Body of pancreas (tissue), 4 donors: ENCODE measurements around the gene RAPH1.

Experiments
- POLR2A ChIP-seq, 3 donors: fragments of 450-650 bp; IDR thresholded peaks; one replicate each; pipeline ENCODE4 v1.6.1; 2016; ENCODE audit warnings: antibody characterized with exemption in 3 of 3, mild to moderate bottlenecking in 2 of 3
- TF ChIP-seq, protein P1 (sequence below), 7 experiments: fragments of 450-650 bp in 4 of 7; fragments of 200-600 bp in 3 of 7; sonication (generic) in 3 of 7; IDR thresholded peaks; one replicate each; pipeline ENCODE4 v1.5.1; 2016 to 2019; ENCODE audit warnings: antibody characterized with exemption in 7 of 7

DNA sequence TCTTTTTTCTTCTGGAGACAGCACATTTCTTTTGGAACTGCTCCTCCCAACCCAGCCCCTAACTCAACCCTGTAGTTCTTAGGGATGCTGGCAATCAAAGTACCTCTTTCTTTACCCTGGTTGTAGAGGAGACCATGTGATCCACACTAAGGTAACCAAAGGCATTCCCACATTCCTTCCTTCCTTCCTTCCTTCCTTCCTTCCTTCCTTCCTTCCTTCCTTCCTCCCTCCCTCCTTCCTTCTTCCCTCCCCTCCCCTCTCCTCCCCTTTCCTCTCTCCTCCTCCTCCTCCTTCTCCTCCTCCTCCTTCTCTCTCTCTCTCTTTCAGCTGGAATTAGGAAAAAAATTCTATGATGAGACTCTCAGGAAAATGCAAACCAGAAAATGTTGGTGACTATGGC, 13.8 kb upstream of the RAPH1 start:
- TF ChIP-seq, protein P1, sequence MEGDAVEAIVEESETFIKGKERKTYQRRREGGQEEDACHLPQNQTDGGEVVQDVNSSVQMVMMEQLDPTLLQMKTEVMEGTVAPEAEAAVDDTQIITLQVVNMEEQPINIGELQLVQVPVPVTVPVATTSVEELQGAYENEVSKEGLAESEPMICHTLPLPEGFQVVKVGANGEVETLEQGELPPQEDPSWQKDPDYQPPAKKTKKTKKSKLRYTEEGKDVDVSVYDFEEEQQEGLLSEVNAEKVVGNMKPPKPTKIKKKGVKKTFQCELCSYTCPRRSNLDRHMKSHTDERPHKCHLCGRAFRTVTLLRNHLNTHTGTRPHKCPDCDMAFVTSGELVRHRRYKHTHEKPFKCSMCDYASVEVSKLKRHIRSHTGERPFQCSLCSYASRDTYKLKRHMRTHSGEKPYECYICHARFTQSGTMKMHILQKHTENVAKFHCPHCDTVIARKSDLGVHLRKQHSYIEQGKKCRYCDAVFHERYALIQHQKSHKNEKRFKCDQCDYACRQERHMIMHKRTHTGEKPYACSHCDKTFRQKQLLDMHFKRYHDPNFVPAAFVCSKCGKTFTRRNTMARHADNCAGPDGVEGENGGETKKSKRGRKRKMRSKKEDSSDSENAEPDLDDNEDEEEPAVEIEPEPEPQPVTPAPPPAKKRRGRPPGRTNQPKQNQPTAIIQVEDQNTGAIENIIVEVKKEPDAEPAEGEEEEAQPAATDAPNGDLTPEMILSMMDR (IDR thresholded peaks at IDR 0.05) = no peak
- no peak for TF ChIP-seq POLR2A (IDR thresholded peaks at IDR 0.05)
